ENCODE results near the gene PRKCE. TPM values are rescaled to one million over a fixed set of nuclear protein-coding genes. Genes with fewer than 3 reads are reported as not detected.

Gene PRKCE
- total RNA-seq, 1 donor from 2014 or later, result 21.0 TPM

- no peak for TF ChIP-seq CTCF (IDR thresholded peaks at IDR 0.05; ENCODE audit: insufficient read depth, low read length, poor library complexity, severe bottlenecking)
Measured at GRCh38 chr2:46148369-46148736, 496.9 kb downstream of the PRKCE start.

GRCh38 chr2:46150445-46150955 lies 499.0 kb downstream of the PRKCE start:
- Histone ChIP-seq H3K36me3 (ENCODE audit: control insufficient read depth, insufficient read depth, low read length) (no peaks in the 10 kb centered on the region), H3K27me3 (ENCODE audit: control insufficient read depth, insufficient read depth, low read length) (no peaks in the 10 kb centered on the region), H3K4me3 (ENCODE audit: low read depth, low read length) (no peak overlapping the region)
- no peak for TF ChIP-seq CTCF (IDR thresholded peaks at IDR 0.05; ENCODE audit: insufficient read depth, low read length, poor library complexity, severe bottlenecking)
- DNase-seq (ENCODE audit: low read depth), result no peak

More at GRCh38 chr2:46148369-46148736, 496.9 kb downstream of the PRKCE start:
- Histone ChIP-seq H3K36me3 (ENCODE audit: control insufficient read depth, insufficient read depth, low read length) (no peaks in the 10 kb centered on the region), H3K4me3 (ENCODE audit: low read depth, low read length) (no peak overlapping the region), H3K27me3 (ENCODE audit: control insufficient read depth, insufficient read depth, low read length) (no peaks in the 10 kb centered on the region)
- no peak for DNase-seq (ENCODE audit: low read depth)

GRCh38 chr2:46151577-46151976 lies 500.1 kb downstream of the PRKCE start:
- no peaks in the 10 kb centered on the region for H3K36me3 ChIP-seq (ENCODE audit: control insufficient read depth, insufficient read depth, low read length)
- H3K27me3 ChIP-seq (ENCODE audit: control insufficient read depth, insufficient read depth, low read length), result no peaks in the 10 kb centered on the region
- no peak overlapping the region for H3K4me3 ChIP-seq (ENCODE audit: low read depth, low read length)
- TF ChIP-seq CTCF (IDR thresholded peaks at IDR 0.05; ENCODE audit: insufficient read depth, low read length, poor library complexity, severe bottlenecking), result no peak
- no peak for DNase-seq (ENCODE audit: low read depth)

GRCh38 chr2:46153996-46154753 lies 502.7 kb downstream of the PRKCE start:
- Histone ChIP-seq H3K4me3 (ENCODE audit: low read depth, low read length) (no peak overlapping the region), H3K36me3 (ENCODE audit: control insufficient read depth, insufficient read depth, low read length) (no peaks in the 10 kb centered on the region), H3K27me3 (ENCODE audit: control insufficient read depth, insufficient read depth, low read length) (no peaks in the 10 kb centered on the region)
- TF ChIP-seq CTCF (IDR thresholded peaks at IDR 0.05; ENCODE audit: insufficient read depth, low read length, poor library complexity, severe bottlenecking), result no peak
- DNase-seq (ENCODE audit: low read depth), result no peak

GRCh38 chr2:46157072-46157965 lies 505.8 kb downstream of the PRKCE start:
- Histone ChIP-seq H3K4me3 (ENCODE audit: low read depth, low read length) (no peak overlapping the region), H3K27me3 (ENCODE audit: control insufficient read depth, insufficient read depth, low read length) (no peaks in the 10 kb centered on the region), H3K36me3 (ENCODE audit: control insufficient read depth, insufficient read depth, low read length) (no peaks in the 10 kb centered on the region)
- no peak for DNase-seq (ENCODE audit: low read depth)
- no peak for TF ChIP-seq CTCF (IDR thresholded peaks at IDR 0.05; ENCODE audit: insufficient read depth, low read length, poor library complexity, severe bottlenecking)
